Stimulated activated CD4-positive, alpha-beta T cell treated with anti-CD3 and anti-CD28 coated beads, TNF-alpha, amount 100 ng/mL, for 48 hours (primary cell): Measurements from ENCODE around the gene MAP3K5.
"Not testable (repeated sequence)": the region's sequence is repeated elsewhere in the genome, so short reads cannot be mapped to it uniquely, and the experiment has no call there.

Experiments
- DNase-seq, 3 donors: peaks; one replicate each; pipeline ENCODE4 v3.0.0-alpha.2; 2020; ENCODE audit warnings: low read depth in 3 of 3

The MAP3K5 gene

DNA sequence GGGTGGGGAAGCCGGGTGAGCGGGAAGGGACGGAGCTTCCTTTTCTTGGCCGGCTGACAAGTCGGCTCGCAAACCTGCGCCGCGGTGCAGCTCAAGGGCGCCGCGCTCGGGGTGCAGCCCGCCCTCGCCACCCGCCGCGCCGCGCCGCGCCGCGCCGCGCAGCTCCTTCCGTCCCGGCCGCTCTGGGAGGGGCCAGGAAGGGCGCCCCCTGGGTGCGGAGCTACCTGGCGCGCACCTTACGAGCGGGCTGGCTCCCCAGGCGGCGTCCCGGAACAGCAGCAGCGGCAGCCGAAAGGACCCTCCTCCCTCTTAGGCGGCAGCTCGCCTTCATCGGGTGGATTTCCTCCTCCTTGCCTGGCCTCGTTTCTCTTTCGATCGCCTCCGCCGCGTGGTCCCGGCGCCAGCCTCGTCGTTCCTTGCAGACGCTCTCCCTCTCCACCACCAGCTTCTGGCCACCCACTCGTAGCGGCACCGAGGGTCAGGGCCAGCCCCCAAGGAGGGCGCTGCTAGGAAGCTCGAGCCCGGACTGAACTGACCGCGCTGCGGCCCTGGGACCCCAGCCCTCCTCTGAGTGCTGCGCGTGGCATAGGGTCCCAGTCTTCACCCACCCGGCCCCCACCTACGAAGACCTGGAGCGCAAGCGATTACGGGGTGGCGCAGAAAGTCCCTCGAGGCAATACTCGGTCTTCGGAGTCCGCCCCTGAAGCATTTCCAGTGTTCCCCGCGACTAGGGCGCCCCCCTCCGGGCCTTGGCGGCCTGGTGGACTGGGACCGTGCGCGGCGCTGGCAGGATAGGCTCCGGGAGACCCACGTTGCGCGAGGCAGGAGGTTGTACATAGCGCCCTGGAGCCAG, at the start of gene MAP3K5:
Gene MAP3K5 (minus strand): TSS at position 68 of the 853 bp plus-strand sequence. CDS start 320 bp downstream, outside the sequence.
- DNase-seq, result peak; percentile 89 to 92 (median 90)

DNA sequence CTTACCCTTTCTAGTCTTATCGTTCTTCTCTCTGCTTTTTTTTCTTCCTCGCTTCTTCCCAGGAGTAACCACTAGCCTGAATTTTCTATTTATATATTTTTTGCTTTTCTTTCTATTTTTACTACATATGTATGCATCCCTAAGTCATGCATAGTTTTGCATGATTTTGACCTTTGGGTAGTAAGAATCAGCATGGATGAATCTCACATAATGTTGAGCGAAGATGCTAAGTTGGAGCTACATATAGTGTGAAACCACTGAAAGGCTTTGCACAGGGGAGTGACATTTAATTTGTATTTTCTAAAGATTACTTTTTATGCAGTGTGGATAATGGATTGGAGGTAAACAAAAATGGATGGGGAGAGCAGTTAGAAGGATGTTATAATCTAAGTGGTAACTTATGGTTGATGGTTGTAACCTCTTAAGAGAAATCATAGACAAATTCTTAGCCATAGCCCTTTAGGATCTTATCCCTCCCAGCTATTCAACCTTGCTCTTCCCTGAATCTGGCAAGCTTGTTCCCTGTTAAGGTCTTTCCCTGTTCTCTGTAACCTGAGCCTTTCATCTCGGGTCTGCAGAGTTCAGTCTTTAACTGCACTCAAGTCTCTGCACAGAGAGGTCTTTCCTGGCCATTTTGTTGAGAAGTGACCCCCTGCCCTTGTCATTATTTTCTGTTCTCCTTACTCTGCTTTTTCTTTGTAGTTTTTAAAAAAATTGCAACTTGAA, 48.2 kb upstream of the MAP3K5 start:
- no peak for DNase-seq

DNA sequence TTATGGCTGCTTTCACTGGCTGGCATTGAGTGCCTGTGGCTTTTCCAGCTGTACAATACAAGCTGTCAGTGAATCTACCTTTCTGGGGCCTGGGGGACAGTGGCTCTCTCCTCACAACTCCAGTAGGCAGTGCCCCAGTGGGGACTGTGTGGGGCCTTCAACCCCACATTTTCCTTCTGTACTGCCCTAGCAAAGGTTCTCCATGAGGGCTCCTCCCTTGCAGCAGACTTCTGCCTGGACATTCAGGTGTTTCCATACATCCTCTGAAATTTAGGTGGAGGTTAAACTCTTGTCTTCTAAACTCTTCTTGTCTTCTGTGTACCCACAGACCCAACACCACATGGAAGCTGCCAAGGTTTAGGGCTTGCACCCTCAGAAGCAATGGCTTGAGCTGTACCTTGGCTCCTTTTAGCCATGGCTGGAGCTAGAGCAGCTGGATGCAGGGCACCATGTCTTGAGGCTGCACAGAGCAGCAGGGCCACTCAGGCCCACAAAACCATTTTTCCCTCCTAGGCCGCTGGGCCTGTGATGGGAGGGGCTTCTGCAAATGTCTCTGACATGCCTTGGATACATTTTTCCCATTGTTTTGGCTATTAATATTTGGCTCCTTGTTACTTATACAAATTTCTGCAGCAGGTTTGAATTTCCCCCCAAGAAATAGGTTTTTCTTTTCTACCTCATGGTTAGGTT, 39.7 kb upstream of the MAP3K5 start:
- no peak for DNase-seq

GRCh38 chr6:136826216-136826615, 33.9 kb upstream of the MAP3K5 start:
- DNase-seq, result no peak

DNA sequence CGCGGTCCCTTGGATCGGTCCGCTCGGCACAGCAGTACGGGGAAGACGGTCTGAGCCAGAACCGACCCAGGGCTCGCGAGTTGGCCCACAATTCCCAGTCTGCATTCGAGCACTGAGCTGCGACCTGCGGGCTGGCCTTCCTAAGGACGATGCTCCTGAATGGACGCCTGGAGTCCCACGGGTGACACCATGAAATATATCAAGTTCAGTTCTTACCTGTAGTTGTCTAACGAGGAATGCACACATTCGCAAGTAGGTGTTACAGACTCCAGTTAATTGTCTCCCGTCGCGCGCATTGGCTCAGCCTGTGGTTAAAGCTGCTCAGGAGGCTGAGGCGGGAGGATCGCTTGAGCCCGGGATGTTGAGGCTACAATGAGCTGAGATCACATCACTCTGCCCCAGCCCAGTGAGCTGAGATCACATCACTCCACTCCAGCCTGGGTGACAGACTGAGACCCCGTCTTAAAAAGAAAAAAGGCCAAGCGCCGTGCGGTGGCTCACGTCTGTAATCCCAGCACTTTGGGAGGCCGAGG, 30.9 kb upstream of the MAP3K5 start:
- DNase-seq, result peak in 1 of 3 donors; percentile 10

GRCh38 chr6:136822376-136823127, 30.3 kb upstream of the MAP3K5 start, which contains the start of gene PEX7:
PEX7 (plus strand) TSS chr6:136822592; CDS start chr6:136822666, 74 bp downstream.
- DNase-seq, result peak; percentile 75 to 84 (median 80)

DNA sequence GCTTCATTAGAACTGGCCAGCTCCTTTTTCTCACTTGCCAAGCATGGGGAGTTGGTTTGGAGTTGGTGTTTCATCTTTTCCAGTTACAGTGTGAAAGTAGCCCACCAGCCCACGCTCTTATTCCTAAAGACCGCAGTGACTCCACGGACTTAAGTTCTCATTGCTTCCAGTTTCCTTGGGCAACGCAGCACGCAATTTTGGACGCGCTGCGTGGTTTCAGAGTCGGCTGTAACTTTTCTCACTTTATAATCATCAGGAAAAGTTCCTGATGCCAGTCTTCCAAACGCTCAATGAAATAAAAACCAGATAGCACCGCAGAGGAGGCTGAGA, 29.7 kb upstream of the MAP3K5 start:
- peak in 1 of 3 donors; percentile 18 for DNase-seq

DNA sequence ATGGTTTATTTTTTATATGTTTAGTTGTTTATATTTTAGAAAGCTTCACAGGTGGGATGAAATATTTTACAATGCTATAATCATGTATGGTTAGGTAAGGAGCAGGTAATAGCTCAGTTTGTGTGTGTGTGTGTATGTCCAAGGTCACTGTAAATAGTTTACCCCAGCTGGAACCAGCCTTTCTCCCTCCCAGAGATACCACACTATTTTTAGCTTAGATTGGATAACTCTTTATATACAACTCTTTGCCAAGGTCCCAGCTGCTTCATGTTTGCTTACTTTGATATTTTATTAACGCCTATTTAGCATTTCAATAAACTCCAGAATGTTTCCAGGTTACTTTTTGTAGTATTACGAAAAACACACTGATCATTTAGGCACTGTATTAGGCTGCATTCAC, 28.3 kb upstream of the MAP3K5 start:
- no peak for DNase-seq

- no peak for DNase-seq
Measured at GRCh38 chr6:136816656-136817055, 24.4 kb upstream of the MAP3K5 start.

GRCh38 chr6:136815608-136816007, 23.3 kb upstream of the MAP3K5 start:
- not testable (repeated sequence) for DNase-seq

DNA sequence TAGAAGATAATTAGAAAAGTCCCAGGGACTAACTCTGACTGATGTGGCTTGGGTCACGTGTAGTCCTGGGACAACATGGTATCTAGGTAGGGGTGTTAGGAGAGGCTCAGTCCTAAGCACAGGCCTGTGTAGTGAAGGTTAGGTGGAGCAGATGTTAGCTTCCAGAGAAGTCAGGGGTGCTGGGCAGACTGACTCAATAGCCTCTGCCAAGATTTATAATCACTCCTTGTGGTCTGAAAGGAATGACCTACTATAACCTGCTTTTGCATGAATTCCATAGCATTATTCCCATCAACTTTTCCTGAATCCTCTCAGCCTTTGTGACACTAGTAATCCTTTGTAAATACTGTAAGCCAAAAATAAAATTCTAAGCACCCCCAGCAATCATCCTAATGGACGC, 19.9 kb upstream of the MAP3K5 start:
- DNase-seq, result no peak

GRCh38 chr6:136811272-136811671, 19.0 kb upstream of the MAP3K5 start:
- no peak for DNase-seq

DNA sequence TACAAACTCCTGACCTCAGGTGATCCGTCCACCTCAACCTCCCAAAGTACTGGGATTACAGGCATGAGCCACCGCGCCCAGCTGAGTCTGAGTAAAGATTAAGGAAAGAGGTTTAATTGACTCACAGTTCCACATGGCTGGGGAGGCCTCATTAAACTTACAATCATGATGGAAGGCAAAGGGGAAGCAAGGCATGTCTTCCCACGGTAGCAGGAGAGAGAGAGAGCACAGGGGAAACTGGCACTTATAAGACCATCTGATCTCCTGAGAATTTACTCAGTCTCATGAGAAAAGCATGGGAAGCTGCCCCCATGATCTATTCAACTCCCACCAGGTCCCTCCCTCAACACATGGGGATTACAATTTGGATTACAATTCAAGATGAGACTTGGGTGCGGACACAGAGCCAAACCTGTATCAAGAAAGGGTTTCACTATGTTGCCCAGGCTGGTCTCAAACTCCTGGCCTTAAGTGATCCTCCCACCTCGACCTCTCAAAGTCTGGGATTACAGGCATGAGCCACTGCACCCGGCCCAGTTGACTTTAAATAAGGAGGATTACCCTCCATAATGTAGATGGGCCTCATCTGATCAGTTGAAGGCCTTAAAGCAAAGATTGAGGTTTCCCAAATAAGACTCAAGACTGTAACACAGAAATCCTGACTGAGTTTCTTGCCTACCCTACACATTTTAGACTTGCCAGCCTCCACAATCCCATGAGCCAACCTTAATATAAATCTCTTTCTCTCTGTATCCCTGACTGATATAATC, 17.0 kb upstream of the MAP3K5 start:
- no peak for DNase-seq

DNA sequence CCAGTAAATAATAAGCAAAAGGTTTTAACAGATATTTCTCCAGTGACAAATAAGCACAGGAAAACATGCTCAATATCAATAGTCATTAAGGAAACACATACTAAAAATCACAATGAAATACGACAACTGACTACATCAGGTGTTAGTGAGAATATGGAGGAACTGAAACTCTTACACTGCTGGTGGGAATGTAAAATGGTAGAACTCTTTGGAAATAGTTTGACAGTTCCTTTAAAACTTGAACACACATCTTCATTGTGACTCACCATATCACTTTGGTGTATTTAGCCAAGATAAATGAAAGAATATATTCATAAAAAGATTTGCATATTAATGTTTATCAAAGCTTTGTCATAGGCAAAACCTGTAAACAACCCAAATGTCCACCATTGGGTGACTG, 11.3 kb upstream of the MAP3K5 start:
- no peak for DNase-seq

GRCh38 chr6:136801581-136801980, 9.3 kb upstream of the MAP3K5 start:
- no peak for DNase-seq

DNA sequence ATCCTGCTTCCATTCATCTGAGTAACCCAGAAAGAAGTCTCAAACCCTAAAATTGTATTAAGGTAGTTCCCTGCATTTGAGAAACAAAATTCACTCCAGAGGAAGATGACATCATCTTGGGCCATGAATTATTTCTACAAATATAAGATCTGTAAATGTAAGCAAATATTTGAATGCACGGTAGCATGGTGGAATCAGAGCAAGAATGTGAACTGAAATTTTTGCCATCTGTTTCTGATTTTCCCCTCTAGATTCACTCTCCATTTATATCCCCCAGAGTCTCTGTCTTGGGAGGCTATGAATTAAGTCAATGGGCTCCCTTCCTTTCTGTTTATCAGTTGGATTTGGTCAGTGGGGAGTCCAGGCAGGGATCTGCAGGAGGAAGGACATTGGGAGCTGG, 5.8 kb upstream of the MAP3K5 start:
- no peak for DNase-seq

- DNase-seq, result no peak
Measured at GRCh38 chr6:136795996-136796395, 3.7 kb upstream of the MAP3K5 start.

GRCh38 chr6:136795386-136795785, 3.1 kb upstream of the MAP3K5 start:
- DNase-seq, result no peak

GRCh38 chr6:136793363-136793762, 1.1 kb upstream of the MAP3K5 start:
- no peak for DNase-seq

DNA sequence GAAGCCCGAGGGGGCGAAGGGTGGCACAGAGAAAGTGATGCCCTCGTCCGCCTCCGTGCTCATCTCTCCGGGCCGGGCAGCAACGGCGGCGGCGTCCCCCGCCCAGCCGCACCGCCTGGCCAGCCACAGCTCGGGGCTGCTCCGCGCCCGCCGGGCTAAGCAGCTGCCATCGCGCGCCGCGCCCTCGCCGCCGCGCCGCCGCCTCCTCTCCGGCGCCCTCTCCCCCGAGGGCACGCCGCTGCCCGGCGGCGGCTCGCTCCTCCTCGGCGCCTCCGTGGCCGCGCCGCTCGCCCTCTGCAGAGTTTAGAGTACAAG, 225 bp downstream of the MAP3K5 start:
- DNase-seq, result no peak
